CD4-positive, alpha-beta T cell treated with Interleukin-6 at 100 ng/mL for 8 hours (primary cell): ENCODE data around the gene HMCN1.

ENCODE experiments used
- DNase-seq: peaks from one replicate; pipeline ENCODE4 v3.0.0-alpha.2; 2020; ENCODE audit warnings: mixed read lengths, low spot score

HMCN1 gene

GRCh38 chr1:185733818-185734735, at the start of gene HMCN1:
Gene HMCN1, plus strand, starts transcription at chr1:185734391. Its CDS starts 389 bp downstream, at chr1:185734780.
- peak; percentile 6 for DNase-seq

GRCh38 chr1:185686821-185687778, 47.1 kb upstream of the HMCN1 start:
- DNase-seq, result no peak

GRCh38 chr1:185690527-185690926, 43.7 kb upstream of the HMCN1 start:
- no peak for DNase-seq

- DNase-seq, result no peak
These were observed 40.5 kb upstream of the HMCN1 start for GRCh38 chr1:185693654-185694053.

GRCh38 chr1:185694081-185694480, 40.1 kb upstream of the HMCN1 start:
- DNase-seq, result peak; percentile 38

- no peak for DNase-seq
These were observed 38.9 kb upstream of the HMCN1 start for GRCh38 chr1:185695299-185695698.

GRCh38 chr1:185696422-185697150, 37.6 kb upstream of the HMCN1 start:
- DNase-seq, result no peak

GRCh38 chr1:185699874-185700273, 34.3 kb upstream of the HMCN1 start:
- DNase-seq, result no peak

GRCh38 chr1:185701650-185702049, 32.5 kb upstream of the HMCN1 start:
- no peak for DNase-seq

- no peak for DNase-seq
These were observed 30.0 kb upstream of the HMCN1 start for GRCh38 chr1:185704181-185704580.

- no peak for DNase-seq
These were observed 18.1 kb upstream of the HMCN1 start for GRCh38 chr1:185716095-185716494.

GRCh38 chr1:185719021-185719420, 15.2 kb upstream of the HMCN1 start:
- no peak for DNase-seq

GRCh38 chr1:185720633-185721272, 13.4 kb upstream of the HMCN1 start:
- DNase-seq, result no peak

- no peak for DNase-seq
These were observed 12.6 kb upstream of the HMCN1 start for GRCh38 chr1:185721553-185721952.

GRCh38 chr1:185722098-185722497, 12.1 kb upstream of the HMCN1 start:
- DNase-seq, result no peak

- DNase-seq, result no peak
These were observed 6.5 kb upstream of the HMCN1 start for GRCh38 chr1:185727726-185728125.

GRCh38 chr1:185731446-185731845, 2.7 kb upstream of the HMCN1 start:
- no peak for DNase-seq

GRCh38 chr1:185732951-185733350, 1.2 kb upstream of the HMCN1 start:
- DNase-seq, result no peak

- no peak for DNase-seq
These were observed 924 bp downstream of the HMCN1 start for GRCh38 chr1:185734929-185735700.

- DNase-seq, result no peak
These were observed 1.5 kb downstream of the HMCN1 start for GRCh38 chr1:185735701-185736064.

- DNase-seq, result no peak
These were observed 5.8 kb downstream of the HMCN1 start for GRCh38 chr1:185739967-185740366.
